ENCODE measurements around the gene GRID1.

The GRID1 gene

GRCh38 chr10:86292462-86293395 is 73.9 kb downstream of the GRID1 start:
- DNase-seq (ENCODE audit: low spot score): peak; percentile 50

GRCh38 chr10:86291616-86292340 is 74.8 kb downstream of the GRID1 start:
- DNase-seq (ENCODE audit: low spot score): peak; percentile 47

- peak; percentile 51 for DNase-seq (ENCODE audit: low spot score)
Observed at GRCh38 chr10:86290933-86291615, 75.5 kb downstream of the GRID1 start.

GRCh38 chr10:86289577-86289868 is 77.1 kb downstream of the GRID1 start:
- peak; percentile 22 for DNase-seq (ENCODE audit: low spot score)

- peak; percentile 33 for DNase-seq (ENCODE audit: low spot score)
Observed at GRCh38 chr10:86288695-86289576, 77.7 kb downstream of the GRID1 start.

- DNase-seq (ENCODE audit: low spot score): peak; percentile 47
Observed at GRCh38 chr10:86287966-86288579, 78.5 kb downstream of the GRID1 start.

- peak; percentile 15 for DNase-seq (ENCODE audit: low spot score)
Observed at GRCh38 chr10:86287110-86287793, 79.3 kb downstream of the GRID1 start.

GRCh38 chr10:86286236-86287109 is 80.1 kb downstream of the GRID1 start:
- DNase-seq (ENCODE audit: low spot score): peak; percentile 51

- peak; percentile 36 for DNase-seq (ENCODE audit: low spot score)
Observed at GRCh38 chr10:86285136-86285790, 81.3 kb downstream of the GRID1 start.

- peak; percentile 47 for DNase-seq (ENCODE audit: low spot score)
Observed at GRCh38 chr10:86284355-86285105, 82.1 kb downstream of the GRID1 start.

GRCh38 chr10:86283466-86284287 is 82.9 kb downstream of the GRID1 start:
- peak; percentile 38 for DNase-seq (ENCODE audit: low spot score)

GRCh38 chr10:86282664-86283465 is 83.7 kb downstream of the GRID1 start:
- DNase-seq (ENCODE audit: low spot score): peak; percentile 55

- DNase-seq (ENCODE audit: low spot score): peak; percentile 4
Observed at GRCh38 chr10:86281396-86281795, 85.2 kb downstream of the GRID1 start.

- DNase-seq (ENCODE audit: low spot score): peak; percentile 11
Observed at GRCh38 chr10:86269332-86269731, 97.3 kb downstream of the GRID1 start.

GRCh38 chr10:86267286-86268195 is 99.1 kb downstream of the GRID1 start:
- peak; percentile 50 for DNase-seq (ENCODE audit: low spot score)
